Activated gamma-delta T cell treated with anti-CD3 and anti-CD28 coated beads, Interleukin-2, amount 50 U/mL, for 16 hours (primary cell): ENCODE measurements around the gene LRFN5.
"Not testable (repeated sequence)": the region's sequence is repeated elsewhere in the genome, so short reads cannot be mapped to it uniquely, and the experiment has no call there.

Source experiments
- DNase-seq: peaks from one replicate; pipeline ENCODE4 v3.0.0-alpha.2; 2020; ENCODE audit warnings: low read depth

Gene LRFN5

GRCh38 chr14:41899416-41899815, 292.7 kb downstream of the LRFN5 start:
- no peak for DNase-seq

- no peak for DNase-seq
Observed at GRCh38 chr14:41900644-41901043, 294.0 kb downstream of the LRFN5 start.

GRCh38 chr14:41901089-41901488, 294.4 kb downstream of the LRFN5 start:
- DNase-seq = no peak

- no peak for DNase-seq
Observed at GRCh38 chr14:41905394-41905964, 298.8 kb downstream of the LRFN5 start.

- not testable (repeated sequence) for DNase-seq
Observed at GRCh38 chr14:41911155-41911554, 304.5 kb downstream of the LRFN5 start.

- no peak for DNase-seq
Observed at GRCh38 chr14:41913398-41913797, 306.7 kb downstream of the LRFN5 start.

- DNase-seq = no peak
Observed at GRCh38 chr14:41915732-41916131, 309.1 kb downstream of the LRFN5 start.

GRCh38 chr14:41916313-41916712, 309.6 kb downstream of the LRFN5 start:
- no peak for DNase-seq

GRCh38 chr14:41925409-41925808, 318.7 kb downstream of the LRFN5 start:
- no peak for DNase-seq

GRCh38 chr14:41950428-41951151, 343.9 kb downstream of the LRFN5 start:
- no peak for DNase-seq
